22Rv1 (cell line): ENCODE data around the gene LTA4H.

Experiments used
- CTCF ChIP-seq: fragments of 450-650 bp; IDR thresholded peaks from 2 replicates; pipeline ENCODE4 v1.5.1; 2017; ENCODE audit warnings: mild to moderate bottlenecking
- ZFX ChIP-seq: fragments of 450-650 bp; IDR thresholded peaks from 2 replicates; pipeline ENCODE4 v1.6.1; 2017; ENCODE audit warnings: antibody characterized with exemption, borderline replicate concordance

- TF ChIP-seq CTCF (no peak), ZFX (no peak)
Observed at GRCh38 chr12:95956557-95957145, 78.7 kb downstream of the LTA4H start.
